ENCODE results near the gene RBPJL. TPM values are rescaled to one million over a fixed set of nuclear protein-coding genes. Genes with fewer than 3 reads are reported as not detected.

RBPJL gene
- total and polyA plus RNA-seq, 2 of the 13 experiments (the other 11 are each of a cell fraction or from before 2014, with no cell fraction given): not detected

DNA sequence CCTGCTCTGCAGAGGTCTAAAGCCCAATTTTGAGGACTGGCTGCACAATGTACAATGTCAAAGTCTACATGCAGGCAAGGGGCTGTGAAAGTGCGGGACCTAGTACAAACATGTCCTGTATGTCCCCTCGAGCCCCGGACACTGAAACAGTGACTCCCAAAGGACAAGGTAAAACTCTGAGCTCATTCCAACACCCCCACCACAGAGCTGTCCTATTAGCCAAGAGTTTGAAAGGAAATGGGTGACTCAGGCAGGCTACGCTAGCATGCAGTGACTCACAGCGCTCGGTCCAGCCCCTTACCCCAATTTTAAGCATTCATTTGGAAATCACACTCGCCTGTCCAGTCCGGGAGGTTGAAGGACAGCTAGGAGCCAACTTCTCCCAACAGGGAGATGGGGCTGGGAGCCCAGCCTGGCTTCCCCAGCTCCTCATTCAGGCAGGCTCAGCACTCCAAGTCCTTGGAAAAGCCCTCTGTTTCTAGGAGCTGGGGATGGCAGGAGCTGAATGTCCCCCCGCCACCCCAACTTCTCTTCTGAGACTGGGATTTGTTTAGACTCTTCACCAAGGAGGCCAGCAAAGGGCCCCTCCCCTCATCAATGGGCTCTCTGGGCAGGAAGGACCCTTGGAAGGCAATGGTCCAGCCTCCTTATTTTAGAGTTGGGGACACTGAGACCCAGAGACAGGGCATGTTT, 37.7 kb downstream of the RBPJL start (continued):
- TF ChIP-seq SMAD1 (CRISPR knock-in tag; IDR thresholded peaks at IDR 0.05; ENCODE audit: borderline replicate concordance, low read depth) (peak; percentile 77; the same call in 1 of the 2 replicates), MAFG (CRISPR knock-in tag; IDR thresholded peaks at IDR 0.05) (peak; percentile 38; the same call in 1 of the 2 replicates), ZNF891 (CRISPR knock-in tag; IDR thresholded peaks at IDR 0.05) (peak; percentile 33; the same call in 1 of the 2 replicates), RFX1 (IDR thresholded peaks at IDR 0.05) (no peak), GABPA (IDR thresholded peaks at IDR 0.05; ENCODE audit: low read depth, low read length) (no peak), GABPA (CRISPR knock-in tag; IDR thresholded peaks at IDR 0.05; ENCODE audit: low read depth) (no peak), ZNF766 (CRISPR knock-in tag; IDR thresholded peaks at IDR 0.05; ENCODE audit: borderline replicate concordance) (no peak), ZBTB7B (CRISPR knock-in tag; IDR thresholded peaks at IDR 0.05) (peak; percentile 83), NFKBIZ (CRISPR knock-in tag; IDR thresholded peaks at IDR 0.05) (no peak), PAF1 (CRISPR knock-in tag; IDR thresholded peaks at IDR 0.05) (no peak), SMAD9 (CRISPR knock-in tag; IDR thresholded peaks at IDR 0.05) (no peak), HES4 (CRISPR knock-in tag; IDR thresholded peaks at IDR 0.05; ENCODE audit: borderline replicate concordance) (no peak), ZSCAN25 (CRISPR knock-in tag; IDR thresholded peaks at IDR 0.05) (no peak; the same call in 1 of the 2 replicates), ZNF253 (CRISPR knock-in tag; IDR thresholded peaks at IDR 0.05; ENCODE audit: borderline replicate concordance) (no peak)
- TF ChIP-seq, protein P1, sequence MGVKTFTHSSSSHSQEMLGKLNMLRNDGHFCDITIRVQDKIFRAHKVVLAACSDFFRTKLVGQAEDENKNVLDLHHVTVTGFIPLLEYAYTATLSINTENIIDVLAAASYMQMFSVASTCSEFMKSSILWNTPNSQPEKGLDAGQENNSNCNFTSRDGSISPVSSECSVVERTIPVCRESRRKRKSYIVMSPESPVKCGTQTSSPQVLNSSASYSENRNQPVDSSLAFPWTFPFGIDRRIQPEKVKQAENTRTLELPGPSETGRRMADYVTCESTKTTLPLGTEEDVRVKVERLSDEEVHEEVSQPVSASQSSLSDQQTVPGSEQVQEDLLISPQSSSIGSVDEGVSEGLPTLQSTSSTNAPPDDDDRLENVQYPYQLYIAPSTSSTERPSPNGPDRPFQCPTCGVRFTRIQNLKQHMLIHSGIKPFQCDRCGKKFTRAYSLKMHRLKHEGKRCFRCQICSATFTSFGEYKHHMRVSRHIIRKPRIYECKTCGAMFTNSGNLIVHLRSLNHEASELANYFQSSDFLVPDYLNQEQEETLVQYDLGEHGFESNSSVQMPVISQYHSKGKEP (CRISPR knock-in tag; IDR thresholded peaks at IDR 0.05): no peak
- TF ChIP-seq, protein P2, sequence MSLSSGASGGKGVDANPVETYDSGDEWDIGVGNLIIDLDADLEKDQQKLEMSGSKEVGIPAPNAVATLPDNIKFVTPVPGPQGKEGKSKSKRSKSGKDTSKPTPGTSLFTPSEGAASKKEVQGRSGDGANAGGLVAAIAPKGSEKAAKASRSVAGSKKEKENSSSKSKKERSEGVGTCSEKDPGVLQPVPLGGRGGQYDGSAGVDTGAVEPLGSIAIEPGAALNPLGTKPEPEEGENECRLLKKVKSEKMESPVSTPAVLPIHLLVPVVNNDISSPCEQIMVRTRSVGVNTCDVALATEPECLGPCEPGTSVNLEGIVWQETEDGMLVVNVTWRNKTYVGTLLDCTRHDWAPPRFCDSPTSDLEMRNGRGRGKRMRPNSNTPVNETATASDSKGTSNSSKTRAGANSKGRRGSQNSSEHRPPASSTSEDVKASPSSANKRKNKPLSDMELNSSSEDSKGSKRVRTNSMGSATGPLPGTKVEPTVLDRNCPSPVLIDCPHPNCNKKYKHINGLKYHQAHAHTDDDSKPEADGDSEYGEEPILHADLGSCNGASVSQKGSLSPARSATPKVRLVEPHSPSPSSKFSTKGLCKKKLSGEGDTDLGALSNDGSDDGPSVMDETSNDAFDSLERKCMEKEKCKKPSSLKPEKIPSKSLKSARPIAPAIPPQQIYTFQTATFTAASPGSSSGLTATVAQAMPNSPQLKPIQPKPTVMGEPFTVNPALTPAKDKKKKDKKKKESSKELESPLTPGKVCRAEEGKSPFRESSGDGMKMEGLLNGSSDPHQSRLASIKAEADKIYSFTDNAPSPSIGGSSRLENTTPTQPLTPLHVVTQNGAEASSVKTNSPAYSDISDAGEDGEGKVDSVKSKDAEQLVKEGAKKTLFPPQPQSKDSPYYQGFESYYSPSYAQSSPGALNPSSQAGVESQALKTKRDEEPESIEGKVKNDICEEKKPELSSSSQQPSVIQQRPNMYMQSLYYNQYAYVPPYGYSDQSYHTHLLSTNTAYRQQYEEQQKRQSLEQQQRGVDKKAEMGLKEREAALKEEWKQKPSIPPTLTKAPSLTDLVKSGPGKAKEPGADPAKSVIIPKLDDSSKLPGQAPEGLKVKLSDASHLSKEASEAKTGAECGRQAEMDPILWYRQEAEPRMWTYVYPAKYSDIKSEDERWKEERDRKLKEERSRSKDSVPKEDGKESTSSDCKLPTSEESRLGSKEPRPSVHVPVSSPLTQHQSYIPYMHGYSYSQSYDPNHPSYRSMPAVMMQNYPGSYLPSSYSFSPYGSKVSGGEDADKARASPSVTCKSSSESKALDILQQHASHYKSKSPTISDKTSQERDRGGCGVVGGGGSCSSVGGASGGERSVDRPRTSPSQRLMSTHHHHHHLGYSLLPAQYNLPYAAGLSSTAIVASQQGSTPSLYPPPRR (CRISPR knock-in tag; IDR thresholded peaks at IDR 0.05; ENCODE audit: borderline replicate concordance): peak; percentile 46; the same call in 1 of the 2 replicates
- TF ChIP-seq, protein P3, sequence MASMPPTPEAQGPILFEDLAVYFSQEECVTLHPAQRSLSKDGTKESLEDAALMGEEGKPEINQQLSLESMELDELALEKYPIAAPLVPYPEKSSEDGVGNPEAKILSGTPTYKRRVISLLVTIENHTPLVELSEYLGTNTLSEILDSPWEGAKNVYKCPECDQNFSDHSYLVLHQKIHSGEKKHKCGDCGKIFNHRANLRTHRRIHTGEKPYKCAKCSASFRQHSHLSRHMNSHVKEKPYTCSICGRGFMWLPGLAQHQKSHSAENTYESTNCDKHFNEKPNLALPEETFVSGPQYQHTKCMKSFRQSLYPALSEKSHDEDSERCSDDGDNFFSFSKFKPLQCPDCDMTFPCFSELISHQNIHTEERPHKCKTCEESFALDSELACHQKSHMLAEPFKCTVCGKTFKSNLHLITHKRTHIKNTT (CRISPR knock-in tag; IDR thresholded peaks at IDR 0.05): no peak
- TF ChIP-seq, protein P4, sequence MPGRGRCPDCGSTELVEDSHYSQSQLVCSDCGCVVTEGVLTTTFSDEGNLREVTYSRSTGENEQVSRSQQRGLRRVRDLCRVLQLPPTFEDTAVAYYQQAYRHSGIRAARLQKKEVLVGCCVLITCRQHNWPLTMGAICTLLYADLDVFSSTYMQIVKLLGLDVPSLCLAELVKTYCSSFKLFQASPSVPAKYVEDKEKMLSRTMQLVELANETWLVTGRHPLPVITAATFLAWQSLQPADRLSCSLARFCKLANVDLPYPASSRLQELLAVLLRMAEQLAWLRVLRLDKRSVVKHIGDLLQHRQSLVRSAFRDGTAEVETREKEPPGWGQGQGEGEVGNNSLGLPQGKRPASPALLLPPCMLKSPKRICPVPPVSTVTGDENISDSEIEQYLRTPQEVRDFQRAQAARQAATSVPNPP (CRISPR knock-in tag; IDR thresholded peaks at IDR 0.05): no peak
- TF ChIP-seq, protein P5, sequence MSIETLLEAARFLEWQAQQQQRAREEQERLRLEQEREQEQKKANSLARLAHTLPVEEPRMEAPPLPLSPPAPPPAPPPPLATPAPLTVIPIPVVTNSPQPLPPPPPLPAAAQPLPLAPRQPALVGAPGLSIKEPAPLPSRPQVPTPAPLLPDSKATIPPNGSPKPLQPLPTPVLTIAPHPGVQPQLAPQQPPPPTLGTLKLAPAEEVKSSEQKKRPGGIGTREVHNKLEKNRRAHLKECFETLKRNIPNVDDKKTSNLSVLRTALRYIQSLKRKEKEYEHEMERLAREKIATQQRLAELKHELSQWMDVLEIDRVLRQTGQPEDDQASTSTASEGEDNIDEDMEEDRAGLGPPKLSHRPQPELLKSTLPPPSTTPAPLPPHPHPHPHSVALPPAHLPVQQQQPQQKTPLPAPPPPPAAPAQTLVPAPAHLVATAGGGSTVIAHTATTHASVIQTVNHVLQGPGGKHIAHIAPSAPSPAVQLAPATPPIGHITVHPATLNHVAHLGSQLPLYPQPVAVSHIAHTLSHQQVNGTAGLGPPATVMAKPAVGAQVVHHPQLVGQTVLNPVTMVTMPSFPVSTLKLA (IDR thresholded peaks at IDR 0.05): no peak

Data from HepG2 (cell line).